ENCODE data around the gene CADPS. TPM values are rescaled to one million over a fixed set of nuclear protein-coding genes. Genes with fewer than 3 reads are reported as not detected.
A peak's percentile ranks its signal among the peaks of the same experiment; 100 is the strongest.

CADPS gene
- total and polyA plus RNA-seq, 11 donors = 3.6 to 37.8 (median 12.9) TPM

GRCh38 chr3:62368705-62369475 lies 506.3 kb downstream of the CADPS start:
- WGBS, 4 donors = 2 to 6% (median 3%) methylated on average over 42 to 58 of the region's 58 CpGs

GRCh38 chr3:62368290-62368704 lies 506.9 kb downstream of the CADPS start:
- DNase-seq = no peak
- TF ChIP-seq POLR2A (IDR thresholded peaks at IDR 0.05) (no peak), CTCF (IDR thresholded peaks at IDR 0.05) (no peak)
- no peaks in the 10 kb centered on the region for H3K9me3 ChIP-seq
- WGBS, 4 donors = 6 to 11% (median 8%) methylated on average over 19 of the region's 19 CpGs
- H3K27ac ChIP-seq = no peak overlapping the region
- no peak for ATAC-seq
- intact Hi-C loops (cut with DNase I) = no loop called here
- peak overlapping the region in 4 of 12 donors; percentile 1 to 37 (median 25) for H3K4me3 ChIP-seq
- H3K36me3 ChIP-seq = no peaks in the 10 kb centered on the region
- H3K4me1 ChIP-seq = peaks cover 0 to 48% (median 7%) of the 10 kb centered on the region in 12 donors
- H3K27me3 ChIP-seq = peaks cover 52 to 95% (median 79%) of the 10 kb centered on the region in 9 donors

More at GRCh38 chr3:62368705-62369475, 506.3 kb downstream of the CADPS start:
- H3K36me3 ChIP-seq = no peaks in the 10 kb centered on the region
- DNase-seq (no peak), ATAC-seq (no peak)
- H3K27ac ChIP-seq = no peak overlapping the region
- TF ChIP-seq POLR2A (IDR thresholded peaks at IDR 0.05) (no peak), CTCF (IDR thresholded peaks at IDR 0.05) (peak in 4 of 12 donors; percentile 5 to 22 (median 8))
- peak overlapping the region in 9 of 12 donors; percentile 1 to 37 (median 18) for H3K4me3 ChIP-seq
- peaks cover 57 to 95% (median 84%) of the 10 kb centered on the region in 9 donors for H3K27me3 ChIP-seq
- H3K9me3 ChIP-seq = no peaks in the 10 kb centered on the region
- peaks cover 0 to 54% (median 10%) of the 10 kb centered on the region in 12 donors for H3K4me1 ChIP-seq
- intact Hi-C loops (cut with DNase I) = no loop called here

DNA sequence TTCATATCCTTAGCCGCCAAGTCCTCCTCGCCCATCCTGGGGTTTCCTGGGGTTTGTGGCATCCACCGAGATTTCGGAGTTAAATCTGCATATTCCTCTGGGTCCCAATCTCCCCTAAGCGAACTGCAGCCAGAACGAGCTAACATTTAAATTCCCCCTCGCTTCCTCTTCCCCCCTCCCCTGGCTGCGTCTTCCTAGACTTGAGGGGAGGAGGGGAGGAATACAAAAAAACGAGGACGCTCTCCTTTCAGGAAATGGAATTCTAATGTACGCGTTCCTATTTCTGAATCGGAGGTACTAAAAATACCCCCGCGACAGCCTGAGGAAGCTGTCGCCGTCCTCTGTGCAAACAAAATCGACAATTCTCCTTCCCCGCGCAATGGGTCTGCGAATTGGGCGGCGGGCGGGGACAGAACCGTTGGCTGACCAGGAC lies 507.4 kb downstream of the CADPS start:
- ATAC-seq = no peak
- DNase-seq = no peak
- H3K36me3 ChIP-seq = no peaks in the 10 kb centered on the region
- intact Hi-C loops (cut with DNase I) = no loop called here
- WGBS, 4 donors = 0 to 1% (median 1%) methylated on average over 25 of the region's 25 CpGs
- H3K27me3 ChIP-seq = peaks cover 48 to 95% (median 73%) of the 10 kb centered on the region in 9 donors
- no peaks in the 10 kb centered on the region for H3K9me3 ChIP-seq
- TF ChIP-seq CTCF (IDR thresholded peaks at IDR 0.05) (no peak), POLR2A (IDR thresholded peaks at IDR 0.05) (no peak)
- no peak overlapping the region for H3K4me3 ChIP-seq
- no peak overlapping the region for H3K27ac ChIP-seq
- peaks cover 0 to 44% (median 7%) of the 10 kb centered on the region in 12 donors for H3K4me1 ChIP-seq

DNA sequence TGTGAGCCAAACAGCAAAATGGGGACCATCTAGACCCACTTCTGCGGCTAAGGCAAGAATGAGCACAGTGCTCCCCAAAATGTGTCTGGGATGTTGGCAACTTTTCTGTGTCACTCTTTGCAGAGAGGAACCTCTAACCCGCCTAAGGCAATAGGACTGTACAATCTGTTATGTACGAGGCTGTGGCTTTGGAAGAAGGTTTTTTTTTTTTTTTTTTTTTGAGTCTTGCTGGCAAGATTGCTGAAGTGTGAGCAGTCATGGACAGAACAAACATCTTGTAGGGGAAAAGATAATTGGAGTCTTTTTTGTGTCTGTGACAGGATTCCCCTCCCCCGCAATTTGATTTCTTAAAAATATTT lies 509.1 kb downstream of the CADPS start:
- peaks cover 0 to 35% (median 6%) of the 10 kb centered on the region in 12 donors for H3K4me1 ChIP-seq
- TF ChIP-seq CTCF (IDR thresholded peaks at IDR 0.05) = no peak
- TF ChIP-seq POLR2A (IDR thresholded peaks at IDR 0.05) = no peak
- H3K36me3 ChIP-seq = no peaks in the 10 kb centered on the region
- no peak for ATAC-seq
- H3K9me3 ChIP-seq = no peaks in the 10 kb centered on the region
- no peak overlapping the region for H3K27ac ChIP-seq
- H3K4me3 ChIP-seq = no peak overlapping the region
- WGBS, 4 donors = 18 to 21% (median 20%) methylated on average over 4 of the region's 4 CpGs
- intact Hi-C loops (cut with DNase I) = no loop called here
- H3K27me3 ChIP-seq = peaks cover 32 to 87% (median 59%) of the 10 kb centered on the region in 9 donors
- DNase-seq = no peak
